HG02938 (cell line): ENCODE data around the gene S100A10.

Experiments used
- ATAC-seq: cut with Tn5 transposase; IDR thresholded peaks from one replicate; pipeline ENCODE4 v1.9.1; 2021; ENCODE audit warnings: mild to moderate bottlenecking, moderate library complexity; ENCODE audit not compliant: unreplicated experiment

S100A10 gene

DNA sequence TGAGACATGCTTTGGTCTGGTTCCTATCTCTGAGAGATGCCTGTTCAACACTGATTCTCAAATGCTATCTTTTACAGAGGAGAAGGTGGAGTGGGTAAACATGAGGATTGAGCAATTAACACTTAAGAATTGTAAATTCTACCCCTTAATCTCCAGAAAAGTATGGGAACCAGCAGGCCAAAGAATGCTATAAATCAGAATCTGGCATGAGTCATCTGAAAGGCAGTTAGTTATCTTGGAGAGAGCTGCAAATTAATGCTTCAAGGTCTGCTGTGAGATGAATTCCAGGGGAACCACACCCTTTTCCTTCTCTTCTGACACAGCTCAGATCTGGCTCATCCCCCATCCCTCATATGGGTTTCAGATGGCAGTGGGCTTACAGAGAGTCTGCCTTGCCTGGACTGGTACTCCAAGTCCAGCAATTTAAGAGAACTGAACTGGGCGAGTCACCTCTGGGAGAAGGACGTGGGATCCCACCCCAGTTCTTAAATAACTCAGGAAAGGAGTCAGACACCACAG is 5.2 kb downstream of the S100A10 start:
- ATAC-seq, result no peak

- ATAC-seq, result no peak
These were observed 7.0 kb downstream of the S100A10 start for GRCh38 chr1:151986501-151987190.

- ATAC-seq, result no peak
These were observed 7.9 kb downstream of the S100A10 start for GRCh38 chr1:151985768-151986167.

- ATAC-seq, result no peak
These were observed 8.4 kb downstream of the S100A10 start for GRCh38 chr1:151985270-151985669.

DNA sequence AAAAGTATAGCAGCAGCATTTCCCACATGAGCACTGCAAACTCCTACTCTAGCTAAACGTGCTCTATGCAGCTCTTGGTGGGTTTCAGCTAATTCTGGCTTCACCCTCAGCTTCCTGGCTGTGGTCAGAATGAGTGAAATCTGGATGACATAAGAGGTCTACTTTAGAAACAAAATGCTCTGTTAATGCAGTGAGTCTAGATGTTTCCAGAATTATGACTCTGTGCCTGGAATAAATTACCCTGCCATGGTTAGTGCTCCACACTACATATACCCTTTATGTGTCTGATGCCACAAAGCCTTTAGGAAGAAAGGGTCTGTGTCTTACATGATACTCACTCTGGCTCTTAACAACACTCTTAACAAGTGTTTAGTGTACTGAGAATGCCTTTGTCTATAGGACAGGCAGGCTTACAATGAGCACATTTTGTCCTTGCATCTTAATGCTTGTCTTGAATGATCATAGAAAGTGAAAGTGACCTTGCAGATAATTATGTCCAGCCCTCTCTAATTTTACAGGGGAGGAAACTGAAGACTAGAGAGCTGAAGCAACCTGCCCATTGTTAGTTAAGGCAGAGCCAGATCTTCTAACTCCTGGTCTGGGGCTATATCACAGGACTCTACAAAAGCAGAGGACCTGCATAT is 9.2 kb downstream of the S100A10 start:
- peak; percentile 84 for ATAC-seq

DNA sequence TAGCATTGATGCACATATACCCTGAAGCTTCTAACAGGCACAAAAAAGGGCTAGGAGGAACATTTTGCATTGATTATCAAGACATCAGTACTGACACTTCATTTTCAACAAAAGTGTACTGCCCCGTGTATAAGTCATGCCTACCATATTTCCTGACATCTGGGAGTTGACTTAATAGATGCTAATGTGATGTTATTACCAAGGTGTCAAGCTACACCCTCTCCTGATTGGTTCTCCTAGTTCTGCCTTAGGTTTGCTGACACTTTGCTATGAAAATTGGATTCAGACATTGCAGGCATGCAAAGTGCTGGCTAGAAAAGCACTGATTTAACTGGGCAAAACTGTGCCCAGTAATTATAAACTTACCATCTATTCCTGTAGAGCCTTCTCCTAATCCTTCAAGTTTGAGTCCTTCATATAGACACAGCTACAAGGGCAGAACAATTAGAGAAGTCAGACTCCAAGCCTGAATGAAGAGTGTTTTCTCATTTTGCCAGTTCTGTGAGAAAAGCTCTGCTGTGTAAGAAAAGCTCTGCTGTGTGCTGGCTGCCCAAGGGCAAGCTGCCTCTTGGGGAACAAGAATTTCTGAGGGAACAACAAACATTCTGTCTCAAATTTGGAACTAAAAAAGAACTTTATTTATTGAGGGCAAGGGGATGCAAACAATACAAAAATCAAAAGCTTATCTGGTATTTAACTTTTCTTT is 11.2 kb downstream of the S100A10 start:
- no peak for ATAC-seq

- ATAC-seq, result no peak
These were observed 12.5 kb downstream of the S100A10 start for GRCh38 chr1:151981178-151981525.

DNA sequence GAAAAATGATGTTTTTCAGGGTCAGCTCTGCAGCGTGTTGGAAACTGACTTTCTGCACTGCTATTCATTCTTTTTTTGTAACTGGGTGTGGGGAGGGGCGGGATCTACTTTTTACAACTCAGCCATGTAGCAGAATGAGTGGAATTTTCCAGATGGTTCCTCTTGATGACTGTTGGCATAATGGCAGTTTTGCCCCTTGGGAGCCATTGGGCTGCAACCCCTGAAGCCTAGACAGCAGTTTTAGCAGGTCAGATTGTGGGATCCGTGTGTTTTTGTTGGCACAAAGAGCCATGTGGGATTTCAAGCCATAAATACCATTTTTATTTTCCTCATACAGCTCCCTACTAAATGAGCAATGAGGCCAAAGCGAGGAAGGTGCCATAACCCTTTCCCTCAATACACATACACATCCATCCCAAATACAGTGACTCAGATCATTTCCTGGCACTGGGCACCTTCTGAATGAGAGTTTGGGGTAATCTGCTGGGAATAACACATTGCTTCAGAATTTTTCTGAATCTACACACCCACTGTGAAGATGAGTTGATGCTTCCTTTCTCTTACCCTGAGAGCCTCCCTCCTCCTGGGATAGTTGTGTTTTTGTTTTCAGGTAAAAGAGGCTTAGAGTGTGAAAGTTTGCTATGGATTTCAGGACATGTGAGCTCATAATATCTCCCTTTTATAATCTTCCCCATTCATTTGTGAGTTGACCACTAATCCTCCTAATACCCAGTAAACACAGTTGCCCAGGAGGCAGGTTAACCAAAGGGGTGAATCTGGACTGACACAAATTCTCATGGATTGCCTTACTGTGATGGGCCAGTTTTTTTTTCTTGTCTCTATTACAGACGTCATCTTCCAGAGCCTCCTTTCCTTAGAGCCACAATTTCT is 13.1 kb downstream of the S100A10 start:
- no peak for ATAC-seq

DNA sequence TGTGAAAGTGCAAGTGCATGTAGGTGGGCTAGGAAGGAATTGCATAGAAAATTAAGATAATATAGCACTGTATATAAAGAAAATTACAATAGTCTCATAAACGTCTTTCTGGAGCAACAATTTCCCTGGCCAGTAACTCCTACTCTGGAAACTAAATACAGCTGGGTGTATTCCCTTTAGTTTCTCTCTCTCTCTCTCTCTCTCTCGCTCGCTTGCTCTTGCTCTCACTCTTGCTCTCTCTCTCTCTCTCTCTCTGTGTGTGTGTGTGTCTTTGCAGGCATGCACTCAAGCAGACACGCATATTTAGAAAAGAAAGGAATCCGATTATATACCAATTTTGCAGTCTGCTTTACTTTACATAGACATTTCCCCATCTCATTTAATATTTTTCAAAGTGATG is 14.7 kb downstream of the S100A10 start:
- ATAC-seq, result no peak

DNA sequence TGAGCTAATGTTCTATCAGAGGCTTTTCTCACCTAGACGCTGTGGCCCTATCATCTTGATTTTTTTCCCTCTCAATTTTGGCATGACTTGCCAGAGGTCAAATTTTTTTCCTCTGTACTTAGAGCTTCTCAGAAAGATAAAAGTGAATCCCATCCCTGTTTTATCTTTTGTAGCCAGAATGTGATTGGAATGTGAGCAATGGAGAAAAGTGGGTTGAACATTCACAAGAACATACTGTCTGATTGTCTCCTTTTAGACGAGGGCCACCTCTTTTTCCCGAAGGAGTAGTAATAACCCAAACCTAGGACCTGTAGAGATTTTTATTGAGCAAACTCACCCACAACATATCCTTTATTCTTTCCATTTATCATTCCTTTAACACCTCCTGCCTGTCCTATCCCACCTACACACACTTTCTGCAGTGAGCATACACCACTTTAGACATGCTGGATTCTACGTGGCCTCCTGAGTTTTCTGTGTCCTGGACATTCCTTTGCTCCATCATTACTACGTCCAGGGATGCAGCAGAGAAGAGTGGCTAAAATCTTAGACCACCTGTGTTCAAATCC is 15.9 kb downstream of the S100A10 start:
- no peak for ATAC-seq

DNA sequence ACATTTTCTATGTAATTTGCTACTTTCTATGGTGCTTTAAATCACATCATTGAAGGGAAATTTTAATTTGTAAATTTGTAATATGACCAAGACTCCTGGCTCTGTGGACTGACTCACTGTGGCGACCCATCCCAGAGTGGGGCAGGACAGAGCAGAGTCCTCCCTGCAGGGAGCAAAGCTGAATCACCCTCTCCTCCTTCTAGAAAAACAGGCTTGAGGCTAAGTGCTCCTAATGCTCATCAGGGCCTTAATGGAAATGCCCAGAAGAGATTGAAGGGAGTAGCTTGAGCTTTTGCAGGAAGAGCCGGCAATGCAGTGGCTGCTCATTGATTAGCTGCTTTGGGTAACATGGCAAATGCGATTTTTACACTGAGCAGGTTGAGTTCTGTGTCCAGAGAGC is 16.8 kb downstream of the S100A10 start:
- no peak for ATAC-seq

- no peak for ATAC-seq
These were observed 17.7 kb downstream of the S100A10 start for GRCh38 chr1:151976015-151976343.

GRCh38 chr1:151975311-151976014 is 18.2 kb downstream of the S100A10 start:
- ATAC-seq, result no peak

DNA sequence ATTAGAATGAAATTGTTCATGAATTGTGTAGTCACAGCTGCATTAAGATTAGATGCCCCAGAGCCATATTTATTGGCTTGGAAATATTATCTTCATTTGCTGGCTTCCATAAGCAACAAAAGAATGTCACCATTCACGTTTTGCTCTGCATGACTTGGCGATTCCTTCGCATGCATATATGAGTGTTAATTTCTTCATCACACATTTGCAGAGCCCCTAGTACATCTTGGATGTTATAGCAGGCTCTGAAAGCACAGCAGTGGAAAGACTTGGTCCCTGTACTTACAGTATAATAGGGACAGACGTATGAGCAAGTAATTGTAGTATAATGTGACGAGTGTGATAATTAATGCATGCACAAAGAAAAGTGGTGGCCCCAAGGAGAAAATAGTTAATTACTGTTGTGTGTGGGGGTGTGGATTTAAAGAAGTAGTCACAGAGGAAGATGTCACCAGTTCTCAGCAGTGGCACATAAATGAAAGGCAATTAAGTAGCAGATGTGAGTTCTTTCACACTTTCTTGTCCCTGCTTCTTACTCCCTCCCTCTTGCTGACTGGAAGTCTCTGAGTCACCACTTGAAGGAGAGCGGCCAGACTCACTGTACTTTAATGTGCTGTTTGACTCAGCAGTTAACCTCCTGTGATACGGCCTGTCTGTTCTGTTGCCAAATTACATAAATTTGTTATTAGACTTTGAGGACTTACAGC is 21.0 kb downstream of the S100A10 start:
- no peak for ATAC-seq

DNA sequence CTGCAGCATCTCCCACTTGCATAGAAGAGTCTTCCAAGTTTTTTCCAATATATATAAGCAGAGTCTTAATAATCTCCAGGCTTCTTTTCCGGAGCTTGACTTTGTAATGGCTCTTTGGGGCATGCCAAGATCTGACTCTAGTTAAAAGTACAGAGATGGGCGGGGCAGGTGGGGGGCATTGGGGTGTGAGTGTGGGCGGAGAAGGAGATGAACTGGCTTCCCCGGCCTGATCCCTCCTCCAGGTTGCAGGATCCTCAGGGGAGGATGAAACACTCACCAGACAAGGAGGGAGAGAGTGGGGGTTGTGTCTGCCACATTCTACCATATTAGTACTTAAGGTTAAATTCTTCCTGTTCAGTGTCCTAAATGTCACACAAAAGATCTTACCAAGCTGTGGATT is 23.0 kb downstream of the S100A10 start:
- ATAC-seq, result no peak

DNA sequence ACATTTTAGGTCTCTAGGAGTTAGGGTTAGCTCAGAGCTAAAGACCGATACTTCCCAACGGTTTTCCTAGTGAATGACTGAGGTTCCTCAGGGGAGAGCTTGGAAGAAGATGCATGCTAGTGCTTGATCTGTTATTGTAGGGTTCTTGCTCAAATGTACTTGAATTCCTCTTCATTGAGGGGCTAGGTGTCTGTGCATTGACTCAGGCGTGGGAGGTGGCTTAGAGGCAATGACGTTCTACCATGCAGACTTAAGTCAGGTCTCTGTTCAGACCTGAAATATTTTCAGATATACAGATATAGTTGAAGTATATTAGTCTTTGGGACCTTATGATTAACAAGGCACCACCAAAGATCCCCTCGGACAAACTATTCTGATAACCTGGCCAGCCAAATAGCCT is 23.5 kb downstream of the S100A10 start:
- ATAC-seq, result no peak

DNA sequence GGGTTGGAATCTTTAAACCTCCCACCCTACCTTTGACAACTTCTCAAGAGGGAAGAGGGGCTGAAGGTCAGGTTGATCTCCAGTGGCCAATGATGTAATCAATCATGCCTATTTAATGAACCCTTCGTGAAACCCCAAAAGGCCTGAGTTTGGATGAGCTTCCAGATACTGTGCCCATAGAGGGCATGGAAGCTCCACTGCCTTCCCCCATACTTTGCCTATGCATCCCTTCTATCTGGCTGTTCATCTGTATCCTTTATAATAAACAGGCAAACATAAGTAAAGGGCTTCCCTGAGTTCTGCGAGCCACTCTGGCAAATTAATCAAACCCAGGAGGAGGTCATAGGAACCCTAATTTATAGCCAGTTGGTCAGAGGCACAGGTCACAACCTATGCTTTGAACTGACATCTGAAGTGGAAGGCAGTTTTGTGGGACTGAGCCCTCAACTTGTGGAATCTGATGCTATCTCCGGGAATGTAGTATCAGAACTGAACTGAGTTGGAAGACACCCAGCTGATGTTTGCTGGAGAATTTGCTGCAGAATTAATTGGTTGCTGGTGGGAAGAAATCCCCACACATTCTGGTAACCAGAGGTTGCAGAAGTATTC is 24.8 kb downstream of the S100A10 start:
- no peak for ATAC-seq

DNA sequence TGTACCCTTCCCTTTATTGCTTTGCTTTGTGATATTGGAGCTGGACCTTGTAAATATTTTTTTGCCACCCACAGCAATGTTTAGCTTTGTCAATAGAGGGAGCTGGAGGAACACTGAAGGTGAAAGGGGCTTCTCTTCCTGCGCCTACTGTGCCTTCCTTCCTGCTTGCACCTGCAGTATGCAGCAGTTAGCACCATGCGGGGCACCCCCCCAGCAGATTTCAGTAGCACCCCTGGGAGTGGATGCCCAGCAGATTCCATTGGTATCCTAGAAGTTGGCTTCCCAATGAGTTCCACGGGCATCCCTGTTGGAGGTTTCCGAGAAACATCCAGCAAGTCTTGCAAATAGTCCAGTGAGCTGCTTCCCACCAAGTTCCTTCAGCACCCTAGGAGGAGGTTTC is 25.6 kb downstream of the S100A10 start:
- no peak for ATAC-seq

DNA sequence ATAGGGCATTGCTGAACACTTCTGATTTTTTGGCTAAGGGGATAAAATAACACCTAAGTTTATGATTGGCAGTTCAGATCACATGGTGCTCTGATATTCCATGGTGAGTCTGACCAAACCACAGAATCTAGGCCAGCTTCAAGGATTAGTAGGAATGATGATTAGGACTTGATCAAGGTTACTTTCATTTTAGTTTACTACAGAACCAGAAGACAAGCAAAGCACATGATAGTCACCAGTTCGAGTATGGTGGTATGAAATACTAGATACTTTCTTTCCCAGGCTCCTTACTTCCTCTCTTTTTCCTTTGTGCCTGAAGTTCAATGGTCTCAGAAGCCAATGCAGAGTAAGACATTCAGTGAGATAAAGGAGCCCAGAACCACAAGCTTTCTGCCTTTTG is 26.6 kb downstream of the S100A10 start:
- ATAC-seq, result no peak
